ENCODE measurements around the gene BEAN1.

- peak; percentile 62 to 88 (median 80); a peak in 5 of 6 replicates for TF ChIP-seq CTCF (IDR thresholded peaks at IDR 0.05 in 2 of 3, conservative IDR thresholded peaks at IDR 0.05 in 1 of 3; ENCODE audit: borderline replicate concordance in 1 of 3, insufficient read depth in 1 of 3, low read depth in 2 of 3, low read length in 2 of 3)
- TF ChIP-seq REST (IDR thresholded peaks at IDR 0.05; ENCODE audit: low read depth): no peak
- TF ChIP-seq JUND (IDR thresholded peaks at IDR 0.05): no peak
- TF ChIP-seq EZH2 (IDR thresholded peaks at IDR 0.05): no peak
- no peak for TF ChIP-seq POLR2A (IDR thresholded peaks at IDR 0.05; ENCODE audit: borderline replicate concordance, extremely low read depth, insufficient read depth, insufficient read length)
- TF ChIP-seq CEBPB (IDR thresholded peaks at IDR 0.05; ENCODE audit: low read depth): no peak
- peak; percentile 20 for TF ChIP-seq TCF7L2 (IDR thresholded peaks at IDR 0.05; ENCODE audit: borderline replicate concordance, extremely low read depth, insufficient read depth, insufficient read length)
- TF ChIP-seq POLR2AphosphoS5 (IDR thresholded peaks at IDR 0.05; ENCODE audit: low read depth, low read length): peak; percentile 45; the same call in 1 of the 2 replicates
- TF ChIP-seq MAX (IDR thresholded peaks at IDR 0.05): peak; percentile 77; the same call in 1 of the 2 replicates
- TF ChIP-seq SIN3A (IDR thresholded peaks at IDR 0.05; ENCODE audit: low read depth): no peak
- TF ChIP-seq YY1 (IDR thresholded peaks at IDR 0.05; ENCODE audit: extremely low read depth, insufficient replicate concordance, low read depth, low read length): no peak
Observed at GRCh38 chr16:66478733-66479511, 51.8 kb downstream of the BEAN1 start.

All from HCT116 (cell line).